Left lobe of liver (tissue), 2 donors: ENCODE results near the gene LCLAT1. TPM values are rescaled to one million over a fixed set of nuclear protein-coding genes. Genes with fewer than 3 reads are reported as not detected.

Experiments used
- ATAC-seq: fragments of 200-7000 bp; cut with Tn5 transposase; one replicate; pipeline ENCODE4 v1.9.1; 2020; ENCODE audit warnings: mild to moderate bottlenecking, moderate library complexity
- DNase-seq: peaks from one replicate; pipeline ENCODE4 v3.0.0-alpha.2; 2020; ENCODE audit warnings: low spot score
- total RNA-seq: library from RNA; stranded (reverse); gene quantifications from one replicate; pipeline ENCODE4 v1.2.1, GENCODE V29; 2021
- donor health status: DM: no; HTN: no; CAD: no; lungs with moderate emphysema.
- donor health status: DM: no; HTN: yes; CAD: no.

LCLAT1 gene
- 13.9 TPM for total RNA-seq

DNA sequence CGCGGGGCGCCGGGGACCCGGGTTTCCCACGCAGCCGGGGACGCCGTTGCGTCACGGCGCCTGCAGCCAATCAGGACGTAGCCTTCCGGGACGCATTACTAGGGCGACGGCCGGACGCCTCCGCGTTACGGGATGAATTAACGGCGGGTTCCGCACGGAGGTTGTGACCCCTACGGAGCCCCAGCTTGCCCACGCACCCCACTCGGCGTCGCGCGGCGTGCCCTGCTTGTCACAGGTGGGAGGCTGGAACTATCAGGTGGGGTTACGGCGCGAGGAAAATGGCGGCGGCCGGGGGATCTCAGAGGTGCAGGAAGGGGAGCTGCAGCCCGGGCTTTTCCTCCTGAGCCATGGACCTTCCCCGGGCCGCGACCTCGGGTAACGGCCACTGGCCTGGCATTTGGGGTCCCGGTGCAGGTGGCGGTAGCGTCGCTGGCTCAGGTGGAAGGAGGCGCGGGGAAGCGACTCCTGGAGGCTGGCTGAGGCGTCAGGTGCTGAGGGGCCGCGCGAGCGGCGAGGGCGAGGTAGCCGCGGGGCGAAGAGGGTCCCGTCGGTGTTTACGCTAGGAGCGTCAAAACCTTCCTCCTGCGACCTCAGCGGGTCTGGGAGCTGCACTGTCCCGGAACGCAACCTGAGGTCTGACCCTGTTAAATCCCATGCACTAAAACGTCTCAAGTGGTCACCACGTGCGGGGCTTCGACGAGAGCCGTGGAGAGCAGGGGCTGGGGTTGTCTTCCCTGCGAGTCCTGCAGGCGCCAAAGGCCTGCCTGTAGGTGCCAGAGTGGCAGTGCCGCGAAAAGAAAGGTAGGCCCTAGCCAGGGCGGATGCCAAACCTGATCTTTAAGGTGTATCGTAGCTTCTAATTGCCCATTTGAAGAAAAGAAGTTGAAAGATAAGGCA, at the start of gene LCLAT1:
Gene LCLAT1, plus strand, starts transcription at position 98 of the 897 bp plus-strand sequence. CDS start 78,345 bp downstream, outside the sequence.
- DNase-seq, result peak; percentile 88
- peak; percentile 91 for ATAC-seq

DNA sequence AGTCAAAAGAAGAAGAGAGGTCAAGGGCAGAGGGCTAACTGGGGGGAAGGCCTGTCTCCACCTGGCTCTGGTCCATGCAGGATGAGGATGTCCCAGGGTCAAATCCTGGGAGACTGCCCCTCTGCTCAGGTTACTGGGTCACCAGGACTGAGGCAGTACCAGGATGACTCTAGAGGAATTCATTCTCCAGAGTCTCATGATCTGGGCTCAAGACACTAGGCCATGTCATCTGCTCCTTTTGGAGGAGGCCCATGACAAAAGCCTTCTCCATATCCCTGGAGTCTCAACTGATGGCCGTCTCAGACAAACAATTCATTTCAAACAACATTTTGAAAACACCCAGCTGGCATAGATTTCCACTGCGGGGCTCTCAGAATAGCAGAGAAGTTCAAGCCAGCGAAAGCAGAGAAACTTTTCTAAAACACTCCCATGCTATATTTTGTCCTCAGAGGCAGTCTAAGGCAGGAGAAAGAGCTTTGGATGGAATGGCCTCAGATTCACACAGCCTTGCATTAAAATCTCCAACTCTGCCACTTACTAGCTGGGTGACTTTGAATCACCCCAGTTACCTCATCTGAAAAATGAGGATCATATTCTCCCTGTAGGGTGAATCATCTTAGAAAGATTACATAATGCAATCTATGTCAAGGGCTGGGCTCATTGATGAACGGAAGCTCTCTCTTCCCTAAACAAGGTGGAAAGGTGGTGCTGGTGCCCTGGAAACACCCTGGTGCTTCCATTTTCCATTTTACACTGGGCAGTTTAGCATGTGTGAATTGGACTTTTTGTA, 48.8 kb upstream of the LCLAT1 start:
- ATAC-seq (no peak), DNase-seq (no peak)

DNA sequence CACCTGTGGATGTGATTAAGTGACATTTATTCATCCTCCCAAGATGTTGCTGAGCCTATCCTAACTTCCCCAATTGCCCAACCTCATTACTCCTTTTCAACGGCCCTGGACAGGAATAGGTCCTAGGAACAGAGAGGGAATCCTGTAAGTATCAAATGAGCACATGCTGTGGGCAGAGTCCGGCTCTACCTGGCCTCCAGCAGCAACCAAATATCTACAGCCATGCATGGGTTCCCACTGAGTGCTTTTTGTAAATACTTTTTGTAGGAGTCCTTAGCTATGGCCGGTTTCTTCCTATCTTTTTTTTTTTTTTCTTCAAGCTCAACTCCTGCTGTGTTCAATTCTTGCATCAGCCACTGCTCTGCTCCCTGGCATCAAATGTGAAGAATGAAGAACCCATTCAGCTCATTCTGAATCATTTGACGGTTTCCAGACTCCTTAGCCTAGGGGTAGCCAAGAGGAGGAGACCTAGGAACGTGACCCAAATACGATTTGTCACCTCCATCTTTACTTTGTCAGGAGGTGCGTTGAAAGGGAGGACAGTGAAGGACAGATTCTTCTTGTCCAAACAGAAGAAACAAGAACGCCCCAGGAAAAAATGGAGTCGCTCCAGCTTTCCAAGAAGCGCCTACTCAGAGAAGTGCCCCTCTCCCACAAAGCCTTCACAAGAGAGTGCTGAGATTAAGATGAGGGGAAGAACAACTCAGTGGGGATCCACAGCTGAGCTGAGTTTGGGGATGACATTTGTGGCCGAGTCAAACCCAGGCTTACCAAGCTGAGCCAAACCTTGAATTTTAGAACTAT, 46.7 kb upstream of the LCLAT1 start:
- DNase-seq (no peak), ATAC-seq (no peak)

DNA sequence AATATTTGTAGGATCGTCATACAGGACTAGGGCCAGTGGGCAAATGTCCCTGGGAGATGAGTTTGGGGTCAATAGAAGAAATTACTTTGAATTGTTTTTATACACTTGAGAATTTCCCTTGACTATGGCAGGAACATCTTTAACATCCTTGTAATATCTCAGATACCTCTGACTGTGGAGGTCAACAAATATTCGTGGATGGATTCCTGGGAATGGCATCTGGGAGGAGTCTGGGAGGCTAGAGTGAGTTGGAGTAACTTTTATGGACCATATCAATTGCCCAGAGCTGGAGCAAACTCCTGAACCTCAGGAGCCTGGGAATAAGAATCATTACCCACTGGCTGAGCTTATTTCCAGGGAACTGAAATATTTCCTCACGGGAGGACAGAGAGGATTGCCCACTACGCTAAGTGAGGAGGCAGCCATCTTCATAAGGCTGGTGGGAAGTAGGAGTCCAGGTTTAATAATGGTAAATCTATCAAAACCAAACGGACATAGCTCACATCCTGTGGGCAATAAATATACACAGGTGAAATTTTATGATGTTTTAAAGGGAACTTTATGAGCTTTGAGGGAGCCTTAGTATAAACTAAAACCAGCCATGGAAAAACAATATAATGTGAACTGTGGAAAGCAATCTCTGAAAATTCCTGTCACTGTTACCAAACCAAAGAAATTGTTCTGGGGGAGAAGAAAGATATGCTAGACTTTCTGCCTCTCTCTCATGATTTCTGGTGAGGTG, 44.4 kb upstream of the LCLAT1 start:
- ATAC-seq, result no peak
- no peak for DNase-seq

DNA sequence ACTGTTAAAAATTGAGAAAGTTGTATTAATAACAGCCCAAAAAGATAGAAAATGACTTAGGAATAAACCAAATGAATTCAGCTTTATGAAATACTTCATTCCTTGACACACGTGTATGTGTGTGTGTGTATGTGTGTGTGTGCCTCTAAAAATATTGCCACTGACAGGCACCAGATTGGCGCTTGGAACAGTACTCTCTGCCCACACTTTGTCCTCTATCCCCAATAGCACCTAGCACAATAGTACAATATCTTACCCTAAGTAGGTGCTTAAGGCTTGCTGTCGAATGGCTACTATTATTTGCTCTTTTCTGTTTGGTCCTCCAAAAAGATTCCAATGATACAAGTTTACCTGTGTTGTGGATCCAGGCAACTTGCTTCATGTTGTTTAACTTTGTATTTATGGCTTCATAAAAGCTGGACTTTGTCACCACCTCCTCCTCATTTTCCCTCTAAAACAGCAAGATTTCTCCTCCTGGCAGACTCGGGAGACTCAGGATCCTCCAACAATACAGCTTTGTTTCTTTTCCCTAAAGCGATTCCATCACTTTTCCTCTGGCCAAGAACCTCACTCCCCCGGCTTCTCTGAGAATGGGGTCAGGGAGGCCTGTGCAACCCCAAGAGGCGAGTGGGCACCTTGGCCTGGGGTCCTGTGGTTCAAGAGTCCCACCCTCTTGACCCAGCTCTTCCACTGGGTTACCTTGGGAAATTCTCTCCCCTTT, 43.3 kb upstream of the LCLAT1 start:
- ATAC-seq, result no peak
- DNase-seq, result no peak

DNA sequence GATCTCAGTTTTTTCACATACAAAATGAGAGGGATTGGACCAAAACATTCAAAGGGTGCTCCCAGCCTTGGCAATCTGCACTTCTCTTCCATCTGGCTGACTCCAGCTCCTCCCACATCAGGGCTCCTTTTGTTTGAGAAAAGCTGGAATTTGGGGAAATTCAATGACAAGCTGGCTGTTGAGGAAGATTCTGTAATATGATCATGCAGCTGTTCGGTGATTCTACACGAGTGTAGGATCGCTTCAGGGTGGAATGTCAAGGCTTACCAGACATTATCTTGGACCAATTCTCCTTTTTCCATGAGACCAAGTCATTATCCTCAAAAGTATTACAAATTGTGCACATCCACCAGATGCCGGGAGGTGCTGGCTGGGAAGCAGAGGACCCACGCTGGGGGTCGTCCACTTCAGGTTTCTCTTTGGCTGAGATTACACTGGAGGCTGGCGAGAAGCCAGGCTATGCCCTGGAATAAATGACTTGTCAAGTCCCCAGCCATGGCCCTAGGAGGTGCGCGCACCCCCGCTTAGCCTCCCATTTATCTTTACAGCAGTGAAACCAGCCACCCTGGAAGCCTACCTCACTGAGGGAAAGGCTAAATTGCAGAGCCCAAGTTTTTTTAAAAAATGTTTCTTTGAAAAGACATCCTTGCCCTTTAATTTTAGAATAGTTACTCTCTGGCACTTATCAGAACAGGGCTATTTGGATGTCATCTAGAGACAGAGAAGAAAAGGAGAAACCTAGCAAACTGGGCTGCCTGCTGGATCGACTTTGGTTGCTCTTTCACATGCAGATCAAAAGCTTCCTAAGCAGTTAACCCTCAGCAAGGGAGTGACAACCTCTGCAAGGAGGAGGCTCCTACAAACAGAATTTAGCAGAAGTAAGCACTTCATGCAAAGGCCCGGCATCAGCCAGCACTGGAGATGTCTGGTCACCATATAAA, 42.5 kb upstream of the LCLAT1 start:
- ATAC-seq, result no peak
- no peak for DNase-seq

DNA sequence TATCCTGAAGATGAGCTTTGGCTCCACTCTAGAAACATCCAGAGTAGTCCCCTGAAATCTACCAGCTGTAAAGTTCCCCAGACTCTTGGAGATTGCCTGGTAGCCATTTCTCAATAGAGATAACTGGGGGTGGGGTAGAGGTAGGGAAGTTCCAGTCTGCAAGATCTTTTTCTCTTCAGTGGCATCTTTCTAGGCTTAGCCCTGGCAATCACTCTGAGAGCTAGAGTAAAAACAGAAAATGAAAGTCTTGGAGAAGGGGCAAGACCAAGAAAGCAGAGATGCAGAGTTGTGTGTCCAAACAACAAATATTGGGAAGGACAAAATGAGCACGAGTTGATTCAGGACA, 41.8 kb upstream of the LCLAT1 start:
- ATAC-seq, result no peak
- no peak for DNase-seq

DNA sequence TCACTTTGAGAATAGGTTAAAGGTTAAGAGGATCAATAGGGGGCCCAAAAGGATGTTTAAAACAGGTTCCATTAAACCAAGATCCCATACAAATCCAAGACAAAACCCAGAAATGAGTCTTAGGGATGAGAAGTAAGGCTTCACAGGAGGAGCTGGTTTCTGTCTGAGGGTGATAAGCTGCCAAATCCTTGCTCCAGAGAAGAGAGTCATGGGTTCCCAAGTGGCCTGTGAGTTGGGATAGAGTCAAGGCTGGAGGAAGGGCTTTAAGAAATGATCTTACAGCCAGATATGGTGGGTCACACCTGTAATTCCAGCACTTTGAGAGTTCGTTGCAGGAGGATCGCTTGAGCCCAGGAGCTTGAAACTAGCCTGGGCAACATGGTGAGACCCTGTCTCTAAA, 40.2 kb upstream of the LCLAT1 start:
- no peak for ATAC-seq
- no peak for DNase-seq

DNA sequence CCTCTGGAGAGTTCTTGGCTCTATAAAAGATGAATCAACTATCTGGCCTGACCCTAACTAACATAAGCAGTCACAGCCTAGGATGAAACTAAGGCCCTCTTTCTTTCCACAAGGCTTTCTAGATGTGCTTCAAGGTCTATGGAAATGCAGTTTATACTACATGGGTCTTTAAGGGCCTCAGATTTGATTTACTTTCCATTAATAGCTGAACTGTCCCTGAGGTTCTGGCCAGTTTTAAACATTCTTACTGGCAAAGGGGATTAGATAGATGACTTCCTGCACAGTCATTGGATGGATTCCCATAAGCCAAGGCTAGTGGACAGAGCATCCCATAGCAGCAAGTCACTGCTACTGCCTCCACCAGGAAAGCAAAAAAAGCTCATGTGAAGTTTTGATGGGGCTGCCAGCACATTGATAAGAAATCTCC, 38.1 kb upstream of the LCLAT1 start:
- ATAC-seq (peak; percentile 22), DNase-seq (no peak)

DNA sequence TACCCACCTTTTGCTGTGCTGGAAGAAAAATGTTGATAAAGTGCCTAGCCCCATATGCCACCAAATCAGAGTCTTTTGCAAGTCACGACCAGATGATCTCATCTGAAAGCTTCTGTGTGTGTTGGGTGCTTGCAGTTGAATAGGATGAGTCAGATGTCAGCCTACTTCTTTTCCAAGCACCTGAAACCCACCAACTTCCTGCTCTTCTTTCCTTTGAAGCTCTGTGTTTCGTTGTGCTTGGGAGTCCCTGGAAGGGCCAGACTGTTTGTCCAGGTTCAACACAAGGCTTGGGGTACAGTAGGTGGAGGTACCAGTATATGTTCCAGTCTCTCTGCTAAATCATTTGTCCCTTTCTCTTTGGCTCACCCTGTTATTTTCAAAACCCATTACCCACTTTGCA, 36.8 kb upstream of the LCLAT1 start:
- DNase-seq (no peak), ATAC-seq (no peak)

DNA sequence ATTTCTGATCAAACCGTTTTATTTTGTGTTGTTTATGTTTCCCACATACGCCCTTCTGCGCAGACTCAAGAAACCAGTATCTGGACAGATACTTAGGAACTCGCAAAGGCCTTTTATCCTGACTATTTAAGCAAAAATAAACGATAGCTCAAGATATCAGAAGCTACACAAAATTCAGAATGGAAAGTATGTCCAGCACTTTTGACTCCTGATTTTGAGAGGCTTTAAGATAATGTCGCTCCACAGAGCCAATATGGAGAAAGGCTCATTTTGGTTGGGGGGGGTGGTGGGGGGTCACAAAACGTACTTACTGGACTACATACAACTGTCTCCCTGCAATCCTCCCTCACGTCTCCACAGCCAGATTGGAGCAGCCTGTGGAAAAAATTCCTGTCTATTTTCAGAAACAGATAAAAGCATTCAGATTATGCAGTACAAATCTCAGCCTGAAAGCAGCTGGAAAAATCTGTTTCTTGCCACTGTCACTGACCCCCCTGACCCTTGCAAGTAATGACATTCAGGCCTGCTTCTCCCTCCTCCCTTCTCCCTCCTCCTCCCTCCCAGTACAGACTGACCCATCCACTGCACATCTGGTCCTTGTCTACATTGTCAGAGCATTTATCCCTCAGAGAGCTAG, 34.9 kb upstream of the LCLAT1 start:
- peak; percentile 57 for ATAC-seq
- peak; percentile 50 for DNase-seq

DNA sequence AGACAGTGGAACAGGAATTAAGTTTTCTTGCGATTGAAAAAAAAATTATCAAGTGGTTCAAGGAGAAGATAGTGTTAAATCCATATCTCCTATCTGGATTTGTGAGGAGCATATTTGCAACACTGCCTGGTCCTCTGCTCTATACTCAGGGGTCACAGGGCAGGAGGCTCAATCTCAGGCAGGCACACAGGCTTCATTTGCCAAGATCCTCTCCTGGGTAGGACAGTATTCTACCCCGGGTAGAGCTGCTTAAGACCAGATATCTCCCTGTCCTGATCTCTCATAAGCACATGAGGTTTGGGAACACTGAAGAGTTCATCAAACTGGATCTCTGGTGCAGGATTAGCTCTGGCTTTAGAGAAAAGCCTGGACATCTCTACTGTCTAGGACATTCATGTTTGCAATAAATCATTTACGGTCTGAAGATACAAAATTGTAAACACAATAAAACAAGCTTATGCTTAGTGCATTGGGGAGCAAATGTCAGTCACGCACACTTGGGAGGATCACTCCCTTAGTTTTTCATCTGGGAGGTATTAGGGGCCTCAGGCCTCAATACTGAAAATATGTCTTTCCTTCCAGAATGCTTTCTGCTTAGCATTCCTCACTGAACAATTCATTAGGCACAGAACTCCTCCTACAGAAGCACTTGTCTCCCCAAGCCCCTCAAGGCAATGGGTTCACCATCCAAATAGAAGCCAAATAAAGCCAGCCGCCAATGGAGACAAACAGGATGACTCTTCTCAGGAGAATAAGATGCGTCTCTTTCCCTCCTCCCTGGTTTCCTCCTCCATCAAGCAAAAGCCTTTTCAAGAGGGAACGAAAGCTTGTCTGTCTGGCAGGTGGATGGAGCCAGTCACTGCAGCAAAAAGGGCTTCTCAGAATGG, 34.1 kb upstream of the LCLAT1 start:
- DNase-seq, result no peak
- no peak for ATAC-seq

DNA sequence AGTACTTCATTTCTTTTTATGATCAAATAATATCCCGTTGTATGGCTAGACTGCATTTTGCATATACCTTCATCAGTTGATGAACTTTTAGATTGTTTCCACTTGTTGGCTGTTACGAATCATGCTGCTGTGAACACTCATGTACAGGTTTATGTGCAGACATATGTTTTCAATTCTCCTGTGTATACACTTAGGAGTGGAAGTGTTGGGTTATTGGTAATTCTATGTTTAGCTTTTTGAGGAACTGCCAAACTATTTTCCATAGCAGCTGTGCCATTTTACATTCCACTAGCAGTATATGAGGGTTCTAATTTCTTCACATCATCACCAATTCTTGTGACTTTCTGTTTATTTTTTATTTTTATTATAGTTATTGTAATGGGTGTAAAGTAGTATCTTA, 32.1 kb upstream of the LCLAT1 start:
- DNase-seq (no peak), ATAC-seq (no peak)

DNA sequence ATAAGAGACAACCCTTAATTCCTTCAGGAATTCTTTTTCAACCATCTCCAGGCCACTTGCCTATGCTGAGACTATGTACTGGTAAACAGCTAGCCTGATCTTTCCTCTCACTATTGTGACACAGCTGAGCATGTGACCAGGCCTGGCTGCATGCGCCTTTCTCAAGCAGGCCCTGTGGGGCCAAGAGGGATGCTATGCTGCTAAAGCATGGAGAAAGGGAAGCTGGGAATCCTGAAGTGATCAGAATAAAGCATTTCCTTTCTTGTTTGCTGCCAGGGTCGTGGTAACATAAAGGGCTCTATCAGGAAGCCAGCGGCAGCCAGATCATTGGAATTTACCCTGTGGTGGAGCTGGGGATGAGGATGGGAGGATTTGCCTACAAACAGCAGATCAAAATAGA, 29.8 kb upstream of the LCLAT1 start:
- DNase-seq (no peak), ATAC-seq (peak; percentile 80)

DNA sequence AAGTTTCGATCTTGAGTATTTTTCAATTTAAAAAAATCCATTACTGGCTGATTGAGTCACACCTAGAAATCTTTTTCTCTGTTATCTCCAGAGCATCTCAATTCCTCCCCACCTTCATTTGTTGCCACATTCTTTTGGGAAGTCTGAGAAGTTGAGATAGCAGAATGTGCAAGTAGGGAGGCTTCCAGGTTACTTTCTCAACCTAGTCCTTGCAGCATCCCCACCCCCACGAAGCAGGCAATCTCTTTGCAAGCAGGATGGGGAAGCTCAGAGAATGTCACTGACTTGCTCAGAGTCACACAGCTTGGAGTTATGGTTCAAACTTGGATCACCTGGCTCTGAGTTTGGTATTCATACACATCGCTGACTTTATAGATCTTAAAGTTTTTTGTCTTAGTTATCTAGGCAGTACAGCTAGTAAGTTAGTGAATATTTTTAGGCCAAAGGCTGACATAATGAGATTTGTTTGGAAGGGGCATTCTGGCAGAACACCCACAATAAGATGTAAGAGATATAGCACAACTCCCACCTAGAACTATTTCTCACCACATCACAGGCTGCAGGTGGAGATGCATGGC, 25.9 kb upstream of the LCLAT1 start:
- DNase-seq (no peak), ATAC-seq (no peak)

DNA sequence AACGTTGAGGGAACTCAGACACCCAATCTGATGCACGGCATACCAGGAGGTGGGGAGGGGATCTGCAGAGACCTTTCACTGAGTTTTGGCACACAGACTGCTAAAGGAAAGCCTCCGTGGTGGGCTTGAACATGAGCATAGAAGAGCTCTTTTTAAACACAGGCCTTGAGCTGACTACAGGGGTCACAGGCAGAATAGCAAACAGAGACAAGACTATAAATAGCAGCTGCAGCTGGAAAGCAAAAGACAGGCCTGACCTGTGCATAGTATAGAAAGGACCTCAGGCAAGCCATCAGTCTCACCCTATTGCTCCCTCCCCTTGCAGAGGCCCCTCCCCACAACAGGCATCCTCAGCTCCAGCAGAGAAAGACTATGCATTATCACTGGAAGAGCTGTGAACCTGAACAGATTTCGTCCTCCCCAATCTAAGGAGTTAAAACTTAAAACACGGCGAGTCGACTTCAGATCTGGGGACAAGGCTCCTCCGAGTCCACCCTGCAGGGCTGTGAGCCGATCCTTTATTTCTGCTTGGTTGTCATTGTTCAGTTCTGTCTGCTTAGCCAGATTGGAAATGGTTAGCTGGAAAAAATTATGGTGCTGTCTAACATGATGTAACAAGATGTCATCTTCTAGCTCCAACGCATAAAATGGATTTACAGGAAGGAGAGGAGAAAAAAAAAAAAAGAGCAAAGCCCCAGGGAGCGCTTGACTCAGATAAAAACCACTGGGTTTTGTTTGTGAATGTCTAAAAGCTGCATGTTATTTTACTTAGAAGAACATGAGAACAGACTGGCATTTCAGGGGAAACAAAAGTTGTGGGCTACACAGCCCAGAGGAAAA, 25.2 kb upstream of the LCLAT1 start:
- DNase-seq, result no peak
- no peak for ATAC-seq
